GM19193 (cell line): Measurements from ENCODE around the gene SHISA4.

Experiments used
- POLR2A ChIP-seq: IDR thresholded peaks from 4 replicates; pipeline ENCODE4 v1.6.1; 2011; ENCODE audit not compliant: insufficient read depth, insufficient read length; ENCODE audit errors: extremely low read depth

The SHISA4 gene

GRCh38 chr1:201937624-201938213 is 49.0 kb downstream of the SHISA4 start:
- no peak for TF ChIP-seq POLR2A

- no peak for TF ChIP-seq POLR2A
These were observed 49.8 kb downstream of the SHISA4 start for GRCh38 chr1:201938440-201939035.

- no peak for TF ChIP-seq POLR2A
These were observed 50.5 kb downstream of the SHISA4 start for GRCh38 chr1:201939148-201939547.

GRCh38 chr1:201939574-201939973 is 50.9 kb downstream of the SHISA4 start:
- TF ChIP-seq POLR2A, result no peak

- no peak for TF ChIP-seq POLR2A
These were observed 52.9 kb downstream of the SHISA4 start for GRCh38 chr1:201941420-201942128.

GRCh38 chr1:201942129-201942495 is 53.4 kb downstream of the SHISA4 start:
- no peak for TF ChIP-seq POLR2A
